Measurements from ENCODE around the gene KLK11. TPM values are rescaled to one million over a fixed set of nuclear protein-coding genes. Genes with fewer than 3 reads are reported as not detected.

KLK11 gene
- total and polyA plus RNA-seq, 2 experiments from 2014 or later = not detected

DNA sequence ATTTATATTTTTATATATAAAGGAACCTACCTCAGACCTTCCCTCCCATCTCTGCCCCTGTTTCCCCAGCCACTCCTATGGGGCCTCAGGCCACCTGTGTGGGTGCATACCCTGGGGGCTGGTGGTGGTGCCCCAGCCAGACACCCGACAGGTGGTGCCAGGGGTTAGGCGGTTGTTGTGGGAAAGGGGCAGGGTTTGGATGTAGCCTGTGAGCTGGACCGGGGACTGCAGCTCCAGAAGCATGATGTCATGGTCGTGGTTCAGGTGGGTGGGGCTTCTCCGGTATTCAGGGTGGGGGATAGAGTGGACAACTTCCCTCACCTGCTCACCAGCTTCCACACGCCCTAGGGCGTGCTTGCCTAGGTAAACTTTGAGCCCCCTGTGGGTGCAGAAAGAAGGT, 33.3 kb upstream of the KLK11 start:
- Histone ChIP-seq H3K4me1 (ENCODE audit: low read depth) (no peaks in the 10 kb centered on the region), H3K27me3 (no peaks in the 10 kb centered on the region), H3K9me3 (ENCODE audit: low read depth) (no peaks in the 10 kb centered on the region), H3K27ac (no peak overlapping the region), H3K36me3 (no peaks in the 10 kb centered on the region), H3K4me3 (no peak overlapping the region)
- DNase-seq (ENCODE audit: low read depth in 1 of 2, low spot score in 1 of 2) = no peak
- no peak for TF ChIP-seq CTCF (IDR thresholded peaks at IDR 0.05; ENCODE audit: low read depth, low read length)

GRCh38 chr19:51055866-51056265, 29.4 kb upstream of the KLK11 start:
- Histone ChIP-seq H3K4me3 (no peak overlapping the region), H3K36me3 (no peaks in the 10 kb centered on the region), H3K27me3 (no peaks in the 10 kb centered on the region), H3K4me1 (ENCODE audit: low read depth) (no peaks in the 10 kb centered on the region), H3K9me3 (ENCODE audit: low read depth) (no peaks in the 10 kb centered on the region), H3K27ac (no peak overlapping the region)
- no peak for TF ChIP-seq CTCF (IDR thresholded peaks at IDR 0.05; ENCODE audit: low read depth, low read length)
- DNase-seq (ENCODE audit: low read depth in 1 of 2, low spot score in 1 of 2) = no peak

DNA sequence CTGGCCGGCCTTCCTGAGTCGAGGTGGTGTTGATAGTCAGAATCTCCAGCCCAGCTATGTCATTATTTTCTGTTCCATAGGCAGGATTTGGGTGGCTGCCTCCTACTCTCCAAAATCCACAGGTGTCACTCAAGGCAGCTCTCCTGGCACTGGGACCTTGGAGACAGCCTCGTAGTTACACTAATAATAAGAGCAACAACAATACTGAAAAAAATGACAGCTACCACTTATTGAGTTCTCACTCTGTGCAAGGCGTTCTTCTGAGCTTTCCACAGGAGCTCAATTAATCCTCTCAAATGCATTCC, 20.6 kb upstream of the KLK11 start:
- Histone ChIP-seq H3K4me3 (no peak overlapping the region), H3K27ac (no peak overlapping the region), H3K4me1 (ENCODE audit: low read depth) (no peaks in the 10 kb centered on the region)

GRCh38 chr19:51044327-51044726, 17.9 kb upstream of the KLK11 start:
- no peak overlapping the region for H3K27ac ChIP-seq
- no peak for TF ChIP-seq CTCF (IDR thresholded peaks at IDR 0.05; ENCODE audit: low read depth, low read length)
- H3K9me3 ChIP-seq (ENCODE audit: low read depth) = no peaks in the 10 kb centered on the region

More for the DNA sequence above, 20.6 kb upstream of the KLK11 start:
- peaks cover 4% of the 10 kb centered on the region for H3K27me3 ChIP-seq
- H3K36me3 ChIP-seq = no peaks in the 10 kb centered on the region
- DNase-seq (ENCODE audit: low read depth in 1 of 2, low spot score in 1 of 2) = no peak
- no peak for TF ChIP-seq CTCF (IDR thresholded peaks at IDR 0.05; ENCODE audit: low read depth, low read length)
- H3K9me3 ChIP-seq (ENCODE audit: low read depth) = no peaks in the 10 kb centered on the region

GRCh38 chr19:51043497-51043896, 17.1 kb upstream of the KLK11 start:
- no peak overlapping the region for H3K27ac ChIP-seq
- no peak for TF ChIP-seq CTCF (IDR thresholded peaks at IDR 0.05; ENCODE audit: low read depth, low read length)
- no peaks in the 10 kb centered on the region for H3K36me3 ChIP-seq
- no peaks in the 10 kb centered on the region for H3K4me1 ChIP-seq (ENCODE audit: low read depth)
- H3K9me3 ChIP-seq (ENCODE audit: low read depth) = no peaks in the 10 kb centered on the region
- H3K4me3 ChIP-seq = no peak overlapping the region
- no peak for DNase-seq (ENCODE audit: low read depth in 1 of 2, low spot score in 1 of 2)
- H3K27me3 ChIP-seq = peaks cover 4% of the 10 kb centered on the region

More at GRCh38 chr19:51044327-51044726, 17.9 kb upstream of the KLK11 start:
- Histone ChIP-seq H3K4me1 (ENCODE audit: low read depth) (no peaks in the 10 kb centered on the region), H3K36me3 (no peaks in the 10 kb centered on the region), H3K4me3 (no peak overlapping the region), H3K27me3 (peaks cover 4% of the 10 kb centered on the region)
- DNase-seq (ENCODE audit: low read depth in 1 of 2, low spot score in 1 of 2) = no peak

GRCh38 chr19:51040151-51040550, 13.7 kb upstream of the KLK11 start:
- TF ChIP-seq CTCF (IDR thresholded peaks at IDR 0.05; ENCODE audit: low read depth, low read length) = no peak
- Histone ChIP-seq H3K9me3 (ENCODE audit: low read depth) (no peaks in the 10 kb centered on the region), H3K27ac (no peak overlapping the region), H3K27me3 (no peaks in the 10 kb centered on the region), H3K36me3 (no peaks in the 10 kb centered on the region), H3K4me3 (no peak overlapping the region), H3K4me1 (ENCODE audit: low read depth) (no peaks in the 10 kb centered on the region)
- no peak for DNase-seq (ENCODE audit: low read depth in 1 of 2, low spot score in 1 of 2)

All from cardiac muscle cell (in vitro differentiated cells and primary cell).